PFSK-1 (cell line): ENCODE results near the gene DIAPH3.

Experiments used
- POLR2AphosphoS5 ChIP-seq: IDR thresholded peaks from 2 replicates; pipeline ENCODE4 v1.6.1; 2012; ENCODE audit warnings: low read depth, mild to moderate bottlenecking, control low read depth, low read length, moderate library complexity
- TAF1 ChIP-seq: IDR thresholded peaks from 2 replicates; pipeline ENCODE4 v1.6.1; 2012; ENCODE audit warnings: low read length, control low read depth, borderline replicate concordance; ENCODE audit not compliant: insufficient read depth
- TF ChIP-seq, protein P1 (sequence below), 2 experiments: IDR thresholded peaks; 2 replicates each; pipeline versions ENCODE4 v1.6.1 to v1.8.0; 2011 to 2012; ENCODE audit warnings: low read depth in 2 of 2, low read length in 2 of 2, control low read depth in 1 of 2, inconsistent platforms in 1 of 2, mild to moderate bottlenecking in 1 of 2, moderate library complexity in 1 of 2; ENCODE audit not compliant: insufficient read depth in 1 of 2

DNA sequence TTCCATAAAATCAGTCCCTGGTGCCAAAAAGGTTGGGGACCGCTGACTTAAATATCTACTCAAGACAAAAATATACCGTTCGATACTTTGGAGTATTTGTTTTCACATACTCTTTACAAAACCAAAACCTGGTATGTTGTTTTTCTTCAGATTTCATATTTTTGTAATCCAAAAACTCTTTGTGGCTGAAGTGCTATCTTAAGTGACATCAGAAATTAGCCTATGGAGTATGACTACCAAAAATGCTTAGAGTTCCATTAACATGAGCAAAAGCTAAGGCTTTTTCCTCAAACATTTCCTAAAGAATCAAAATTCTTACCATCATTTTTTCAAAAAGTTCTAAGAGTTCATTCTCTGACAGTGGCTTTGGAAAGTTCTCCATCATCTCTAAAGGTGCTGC, 52.0 kb downstream of the DIAPH3 start:
- TF ChIP-seq POLR2AphosphoS5 (no peak), TAF1 (no peak)
- TF ChIP-seq, protein P1, sequence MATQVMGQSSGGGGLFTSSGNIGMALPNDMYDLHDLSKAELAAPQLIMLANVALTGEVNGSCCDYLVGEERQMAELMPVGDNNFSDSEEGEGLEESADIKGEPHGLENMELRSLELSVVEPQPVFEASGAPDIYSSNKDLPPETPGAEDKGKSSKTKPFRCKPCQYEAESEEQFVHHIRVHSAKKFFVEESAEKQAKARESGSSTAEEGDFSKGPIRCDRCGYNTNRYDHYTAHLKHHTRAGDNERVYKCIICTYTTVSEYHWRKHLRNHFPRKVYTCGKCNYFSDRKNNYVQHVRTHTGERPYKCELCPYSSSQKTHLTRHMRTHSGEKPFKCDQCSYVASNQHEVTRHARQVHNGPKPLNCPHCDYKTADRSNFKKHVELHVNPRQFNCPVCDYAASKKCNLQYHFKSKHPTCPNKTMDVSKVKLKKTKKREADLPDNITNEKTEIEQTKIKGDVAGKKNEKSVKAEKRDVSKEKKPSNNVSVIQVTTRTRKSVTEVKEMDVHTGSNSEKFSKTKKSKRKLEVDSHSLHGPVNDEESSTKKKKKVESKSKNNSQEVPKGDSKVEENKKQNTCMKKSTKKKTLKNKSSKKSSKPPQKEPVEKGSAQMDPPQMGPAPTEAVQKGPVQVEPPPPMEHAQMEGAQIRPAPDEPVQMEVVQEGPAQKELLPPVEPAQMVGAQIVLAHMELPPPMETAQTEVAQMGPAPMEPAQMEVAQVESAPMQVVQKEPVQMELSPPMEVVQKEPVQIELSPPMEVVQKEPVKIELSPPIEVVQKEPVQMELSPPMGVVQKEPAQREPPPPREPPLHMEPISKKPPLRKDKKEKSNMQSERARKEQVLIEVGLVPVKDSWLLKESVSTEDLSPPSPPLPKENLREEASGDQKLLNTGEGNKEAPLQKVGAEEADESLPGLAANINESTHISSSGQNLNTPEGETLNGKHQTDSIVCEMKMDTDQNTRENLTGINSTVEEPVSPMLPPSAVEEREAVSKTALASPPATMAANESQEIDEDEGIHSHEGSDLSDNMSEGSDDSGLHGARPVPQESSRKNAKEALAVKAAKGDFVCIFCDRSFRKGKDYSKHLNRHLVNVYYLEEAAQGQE (IDR thresholded peaks at IDR 0.05; ENCODE audit: insufficient read depth in 1 of 2, low read depth in 2 of 2, low read length in 2 of 2): no peak
